Activated naive CD4-positive, alpha-beta T cell treated with anti-CD3 and anti-CD28 coated beads for 36 hours (primary cell): ENCODE data around the gene PROM2. TPM values are rescaled to one million over a fixed set of nuclear protein-coding genes. Genes with fewer than 3 reads are reported as not detected.
"Not testable (repeated sequence)": the region's sequence is repeated elsewhere in the genome, so short reads cannot be mapped to it uniquely, and the experiment has no call there.

Source experiments
- CTCF ChIA-PET: fragments of 350-600 bp; sonication (Branson Sonifier 250); formaldehyde crosslinking; loops from one replicate; lab custom pipeline; 2021; ENCODE audit warnings: antibody characterized with exemption; lab: Charles Lee
- DNase-seq: peaks from one replicate; pipeline ENCODE4 v3.0.0-alpha.2; 2020
- H3K27ac Mint-ChIP-seq: one replicate; pipeline ENCODE4 v1.8.0; 2021; ENCODE audit warnings: mild to moderate bottlenecking, mixed read lengths
- H3K27me3 Mint-ChIP-seq: one replicate; pipeline ENCODE4 v1.8.0; 2021; ENCODE audit warnings: low read depth, mixed read lengths
- H3K36me3 Mint-ChIP-seq: one replicate; pipeline ENCODE4 v1.8.0; 2021; ENCODE audit warnings: low read depth, mixed read lengths
- H3K4me1 Mint-ChIP-seq: one replicate; pipeline ENCODE4 v1.8.0; 2021; ENCODE audit warnings: low read depth, mixed read lengths
- H3K4me3 Mint-ChIP-seq: one replicate; pipeline ENCODE4 v1.8.0; 2021; ENCODE audit warnings: mild to moderate bottlenecking, moderate library complexity, mixed read lengths
- H3K9me3 Mint-ChIP-seq: one replicate; pipeline ENCODE4 v1.8.0; 2021; ENCODE audit warnings: mixed read lengths
- intact Hi-C: fragments of 100-400 bp; cut with micrococcal nuclease; formaldehyde crosslinking; loops from one replicate; pipeline ENCODE4 v1.15.1; 2023
- total RNA-seq, 2 experiments: library from RNA; stranded (reverse); gene quantifications; one replicate each; pipeline ENCODE4 v1.2.3, GENCODE V29; 2021

The PROM2 gene
- total RNA-seq, 2 experiments from 2014 or later = 0.45 to 0.89 TPM

DNA sequence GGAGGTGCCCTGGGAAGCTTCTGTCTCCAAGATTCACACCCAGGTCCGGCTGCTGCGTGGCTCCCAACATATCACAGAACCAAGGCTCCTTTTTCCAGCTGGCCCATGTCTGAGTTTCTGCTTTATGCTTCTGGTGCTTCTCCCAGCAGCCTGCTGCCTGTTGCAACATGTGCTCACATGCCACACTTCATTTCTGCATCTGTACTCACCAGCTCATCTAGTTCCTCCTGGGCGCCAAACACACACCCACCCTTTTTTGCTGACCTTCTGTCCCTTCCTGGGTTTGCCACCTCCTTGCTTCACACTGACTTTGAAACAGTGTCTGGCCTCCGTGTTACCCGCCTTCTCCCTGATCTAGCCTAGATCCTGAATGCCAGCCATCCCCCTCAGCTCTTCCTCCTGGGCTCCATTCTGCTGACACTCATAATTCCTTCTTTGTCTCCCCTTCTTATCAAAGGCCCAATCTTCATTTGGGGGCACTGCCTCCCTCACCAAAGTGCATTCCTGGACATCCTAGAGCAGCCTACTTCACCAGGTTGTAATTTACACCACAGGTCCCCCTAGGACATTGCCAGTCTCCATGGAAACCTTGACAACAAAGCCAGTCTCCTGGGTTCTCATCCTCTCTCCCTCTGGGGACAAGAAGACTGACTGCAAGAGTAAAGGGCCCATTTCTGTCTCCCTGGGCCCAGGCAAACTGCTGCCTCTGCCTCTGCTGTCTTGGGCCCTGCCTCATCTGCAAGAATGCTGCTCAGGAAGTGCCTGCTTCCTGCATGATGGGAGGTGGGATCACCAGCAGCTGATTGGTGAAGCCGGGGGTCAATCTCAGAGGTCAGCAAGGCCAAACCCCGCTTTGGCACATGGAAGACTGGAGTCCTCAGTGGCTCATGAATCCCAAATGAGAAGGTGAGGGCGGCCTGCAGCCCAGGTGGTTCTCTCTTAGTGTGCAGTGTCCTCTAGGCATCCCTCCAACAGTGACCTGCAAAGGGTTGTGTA lies 13.9 kb upstream of the PROM2 start:
- peaks cover 8% of the 10 kb centered on the region for H3K9me3 Mint-ChIP-seq
- H3K36me3 Mint-ChIP-seq = peaks cover 1% of the 10 kb centered on the region
- H3K4me3 Mint-ChIP-seq = no peak overlapping the region
- H3K4me1 Mint-ChIP-seq = no peaks in the 10 kb centered on the region
- no peak overlapping the region for H3K27ac Mint-ChIP-seq
- intact Hi-C loops = no loop called here
- H3K27me3 Mint-ChIP-seq = no peaks in the 10 kb centered on the region
- DNase-seq = no peak
- CTCF ChIA-PET = no interaction called here

DNA sequence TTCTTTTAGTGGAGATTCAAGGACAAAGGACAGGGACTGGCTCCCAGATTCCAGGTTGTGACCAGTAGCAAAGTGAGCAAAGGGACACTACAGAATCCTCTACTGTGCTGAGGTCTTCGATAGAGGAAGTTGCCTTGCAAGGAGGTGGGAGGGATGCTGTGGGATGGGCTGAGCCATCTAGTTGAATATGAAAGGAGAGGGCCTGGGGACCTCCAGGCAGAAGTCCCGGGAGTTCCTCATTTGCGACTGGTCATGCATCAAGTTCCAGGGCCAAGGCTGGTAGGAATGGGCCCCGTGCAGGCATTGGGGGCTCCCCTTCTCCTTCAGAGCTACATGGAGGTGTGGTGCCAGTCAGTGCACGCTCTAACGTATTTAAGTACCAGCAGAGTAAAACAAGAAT lies 12.6 kb upstream of the PROM2 start:
- Mint-ChIP-seq H3K36me3 (no peaks in the 10 kb centered on the region), H3K4me1 (no peaks in the 10 kb centered on the region), H3K27ac (no peak overlapping the region), H3K9me3 (peaks cover 5% of the 10 kb centered on the region), H3K27me3 (no peaks in the 10 kb centered on the region), H3K4me3 (no peak overlapping the region)
- intact Hi-C loops = no loop called here
- CTCF ChIA-PET = no interaction called here
- DNase-seq = no peak

DNA sequence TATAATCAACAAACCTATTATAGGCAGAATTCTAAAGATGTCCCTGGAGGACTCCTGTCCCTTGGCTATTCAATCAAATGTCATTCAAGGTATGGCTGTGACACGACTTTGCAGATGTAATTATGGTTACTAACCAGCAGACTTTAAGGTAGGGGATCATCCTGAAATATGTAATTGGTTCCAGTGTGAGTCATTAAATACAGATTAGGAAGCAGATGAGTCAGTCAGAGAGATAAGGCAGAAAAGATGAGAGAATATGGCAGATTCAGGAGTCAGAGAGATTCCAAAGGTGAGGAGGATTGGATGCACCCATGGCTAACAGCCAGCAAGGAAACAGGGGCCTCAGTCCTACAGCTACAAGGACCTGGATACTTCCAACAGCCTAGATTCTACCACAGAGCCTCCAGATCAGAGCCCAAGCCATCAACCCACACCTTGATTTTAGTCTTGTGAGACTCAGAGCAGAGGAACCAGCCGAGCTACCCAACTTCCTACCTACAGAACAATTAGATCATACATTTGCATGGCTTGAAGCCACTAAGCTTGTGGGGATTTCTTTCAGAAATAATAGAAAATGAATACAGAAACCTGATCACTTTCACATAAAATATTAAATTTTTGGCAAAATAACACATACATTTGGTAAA lies 11.2 kb upstream of the PROM2 start:
- no peaks in the 10 kb centered on the region for H3K4me1 Mint-ChIP-seq
- H3K36me3 Mint-ChIP-seq = no peaks in the 10 kb centered on the region
- CTCF ChIA-PET = no interaction called here
- H3K27me3 Mint-ChIP-seq = no peaks in the 10 kb centered on the region
- H3K4me3 Mint-ChIP-seq = no peak overlapping the region
- no peak overlapping the region for H3K27ac Mint-ChIP-seq
- DNase-seq = no peak
- intact Hi-C loops = no loop called here
- peaks cover 4% of the 10 kb centered on the region for H3K9me3 Mint-ChIP-seq

DNA sequence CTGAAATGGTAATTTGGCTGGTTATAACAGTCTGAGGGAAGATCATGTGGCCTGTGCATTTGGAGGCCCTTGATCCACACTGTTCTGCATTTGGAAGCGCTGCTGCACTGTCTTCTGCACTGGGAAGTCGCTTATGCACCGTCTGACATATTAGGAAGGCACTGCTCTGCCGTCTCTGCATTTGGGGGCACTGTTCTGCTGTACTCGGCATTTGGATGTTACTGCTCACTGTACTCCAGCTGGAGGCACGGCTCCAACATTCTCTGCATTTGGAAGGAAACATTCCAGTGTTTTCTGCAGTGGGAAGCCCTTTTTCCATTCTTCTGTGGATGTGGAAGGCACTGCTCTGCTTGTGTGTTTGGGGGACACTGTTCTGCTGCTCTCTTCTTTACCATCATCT lies 9.6 kb upstream of the PROM2 start:
- CTCF ChIA-PET = no interaction called here
- Mint-ChIP-seq H3K4me1 (no peaks in the 10 kb centered on the region), H3K4me3 (no peak overlapping the region)

DNA sequence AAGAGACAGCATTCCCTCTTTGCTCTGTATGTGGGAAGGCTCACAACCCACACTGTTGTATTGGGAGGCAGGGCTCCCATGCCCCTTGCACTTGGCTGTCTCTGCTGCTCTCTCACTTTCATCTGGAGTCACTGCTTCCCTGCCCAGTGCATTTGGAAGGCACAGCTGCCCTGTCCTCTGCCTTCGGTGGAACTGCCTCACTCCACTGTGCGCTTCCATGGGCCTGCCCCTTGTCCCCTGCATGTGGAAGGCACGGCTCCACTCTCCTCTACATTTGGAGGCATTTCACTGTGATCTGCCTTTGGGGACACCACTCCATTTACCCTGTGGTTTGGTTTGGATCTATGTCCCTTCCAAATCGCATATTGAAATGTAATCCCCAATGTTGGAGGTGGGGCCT lies 9.1 kb upstream of the PROM2 start:
- no peaks in the 10 kb centered on the region for H3K4me1 Mint-ChIP-seq
- no peak overlapping the region for H3K27ac Mint-ChIP-seq
- no peaks in the 10 kb centered on the region for H3K36me3 Mint-ChIP-seq
- no peak overlapping the region for H3K4me3 Mint-ChIP-seq
- H3K9me3 Mint-ChIP-seq = no peaks in the 10 kb centered on the region
- CTCF ChIA-PET = no interaction called here
- no peak for DNase-seq
- H3K27me3 Mint-ChIP-seq = no peaks in the 10 kb centered on the region
- intact Hi-C loops = no loop called here

More for the DNA sequence above, 9.6 kb upstream of the PROM2 start:
- Mint-ChIP-seq H3K27ac (no peak overlapping the region), H3K36me3 (no peaks in the 10 kb centered on the region), H3K9me3 (no peaks in the 10 kb centered on the region), H3K27me3 (no peaks in the 10 kb centered on the region)
- DNase-seq = no peak
- intact Hi-C loops = no loop called here

DNA sequence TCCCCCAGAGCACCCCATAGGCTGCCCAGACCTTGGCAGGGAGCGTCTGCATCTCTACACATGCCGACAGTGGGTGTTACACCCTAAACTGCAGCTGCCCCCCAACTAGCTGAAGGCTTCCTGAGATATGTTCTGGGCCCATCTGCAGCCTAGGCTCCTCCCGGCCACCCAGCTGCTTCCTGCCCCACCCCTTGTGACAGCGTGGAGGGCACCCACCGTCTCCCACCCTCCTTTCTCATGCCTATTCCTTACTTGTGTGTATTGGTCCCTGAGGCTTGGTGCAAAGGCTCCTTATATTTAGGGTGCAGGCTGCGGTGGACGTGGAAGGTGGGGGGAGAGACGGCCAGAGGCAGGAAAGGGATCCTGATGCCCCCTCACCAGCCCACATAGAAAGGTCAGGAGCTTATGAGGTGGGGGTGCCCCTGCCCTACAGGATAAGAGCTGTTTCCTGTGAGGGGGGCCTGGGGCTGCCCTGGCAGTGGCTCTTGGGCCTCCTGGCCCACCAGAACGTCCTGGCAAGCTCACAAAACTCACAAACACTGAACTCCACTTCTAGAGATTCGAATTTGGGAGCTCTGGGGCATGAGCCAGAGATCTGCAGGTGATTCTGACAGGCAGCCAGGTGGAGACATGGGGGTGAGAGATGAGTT lies 7.3 kb upstream of the PROM2 start:
- Mint-ChIP-seq H3K9me3 (no peaks in the 10 kb centered on the region), H3K4me1 (no peaks in the 10 kb centered on the region), H3K36me3 (no peaks in the 10 kb centered on the region), H3K4me3 (no peak overlapping the region), H3K27ac (no peak overlapping the region), H3K27me3 (no peaks in the 10 kb centered on the region)
- intact Hi-C loops = no loop called here
- DNase-seq = no peak
- CTCF ChIA-PET = no interaction called here

DNA sequence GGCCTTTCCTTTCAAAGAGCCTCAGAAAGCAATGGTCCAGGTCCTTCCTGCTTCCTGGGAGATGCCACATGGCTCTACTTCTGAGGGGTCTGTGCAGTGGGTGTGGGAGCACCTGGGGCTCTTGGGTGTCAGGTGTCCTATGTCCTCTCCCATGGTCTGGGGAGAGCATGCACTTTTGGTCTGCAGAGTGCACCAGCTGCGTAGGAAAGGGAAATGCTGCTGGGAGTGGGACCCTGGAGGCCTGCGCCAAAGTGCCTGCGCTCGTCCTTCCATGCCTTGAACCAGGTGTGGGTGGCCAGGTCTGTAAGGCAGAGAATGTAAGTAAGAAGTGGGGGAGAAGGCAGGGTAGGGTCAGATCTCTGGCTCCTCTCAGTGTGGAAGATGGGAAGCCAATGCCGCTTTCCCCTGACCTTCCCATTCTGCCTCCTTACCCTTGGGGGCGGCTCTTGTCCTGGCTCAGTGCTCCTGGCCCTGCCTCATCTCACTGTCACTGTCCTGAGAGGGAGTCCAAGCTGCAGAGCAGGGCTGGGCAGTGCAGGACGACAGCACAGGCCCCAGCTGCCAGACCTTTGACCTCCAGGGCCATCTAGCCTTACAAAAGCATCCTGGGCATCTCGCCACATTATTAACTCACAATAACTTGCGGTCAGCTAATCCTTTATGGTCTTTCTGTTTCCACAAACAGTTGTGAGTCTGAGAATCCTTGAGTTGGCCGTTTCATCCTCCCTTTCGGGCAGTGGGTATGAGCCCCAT lies 6.6 kb upstream of the PROM2 start:
- DNase-seq = no peak
- H3K36me3 Mint-ChIP-seq = no peaks in the 10 kb centered on the region
- no peaks in the 10 kb centered on the region for H3K4me1 Mint-ChIP-seq
- no peaks in the 10 kb centered on the region for H3K9me3 Mint-ChIP-seq
- H3K27ac Mint-ChIP-seq = no peak overlapping the region
- CTCF ChIA-PET = no interaction called here
- no peak overlapping the region for H3K4me3 Mint-ChIP-seq
- intact Hi-C loops = no loop called here
- H3K27me3 Mint-ChIP-seq = no peaks in the 10 kb centered on the region

DNA sequence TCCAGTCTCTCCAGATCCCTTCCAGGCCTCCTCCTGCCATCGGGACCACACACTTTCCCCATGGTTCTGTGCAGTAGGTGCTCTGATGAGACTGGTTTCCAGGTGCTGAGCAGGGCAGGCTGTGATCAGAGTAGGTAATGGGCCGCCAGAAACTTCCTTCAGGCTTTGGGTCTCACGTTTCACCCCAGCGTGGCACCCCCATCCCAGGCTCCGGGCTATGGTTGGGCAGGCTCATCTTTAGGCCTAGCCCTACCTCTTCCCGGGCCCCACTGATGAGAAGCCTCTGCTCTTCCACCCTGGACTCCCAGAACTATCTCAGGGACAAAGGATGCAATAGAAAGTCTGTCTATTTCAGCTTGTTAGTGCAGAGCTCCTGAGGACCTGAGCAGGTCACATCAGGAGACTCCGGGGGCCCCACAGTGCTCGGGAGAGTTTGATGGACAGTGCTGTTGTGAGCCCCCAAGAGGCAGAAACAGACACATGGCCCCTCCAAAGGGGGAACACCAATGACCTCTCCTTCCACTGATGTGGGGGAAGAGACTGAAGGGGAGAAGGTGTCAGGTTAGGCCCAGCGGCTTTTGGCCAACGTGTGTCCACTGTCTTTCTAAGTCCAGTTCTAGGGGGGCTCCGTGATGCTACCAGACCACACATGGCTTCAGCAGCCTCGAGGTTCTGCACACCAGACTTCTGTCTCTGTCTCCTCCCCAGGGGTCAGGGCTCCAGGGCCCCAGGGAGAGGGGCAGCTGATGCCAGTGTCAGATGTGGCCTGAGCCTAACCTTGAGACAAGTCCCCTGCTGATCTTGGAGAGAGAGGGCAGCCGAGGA lies 5.8 kb upstream of the PROM2 start:
- no peaks in the 10 kb centered on the region for H3K9me3 Mint-ChIP-seq
- no peaks in the 10 kb centered on the region for H3K4me1 Mint-ChIP-seq
- intact Hi-C loops = no loop called here
- no peaks in the 10 kb centered on the region for H3K36me3 Mint-ChIP-seq
- CTCF ChIA-PET = no interaction called here
- no peak overlapping the region for H3K27ac Mint-ChIP-seq
- H3K27me3 Mint-ChIP-seq = no peaks in the 10 kb centered on the region
- H3K4me3 Mint-ChIP-seq = no peak overlapping the region
- no peak for DNase-seq

DNA sequence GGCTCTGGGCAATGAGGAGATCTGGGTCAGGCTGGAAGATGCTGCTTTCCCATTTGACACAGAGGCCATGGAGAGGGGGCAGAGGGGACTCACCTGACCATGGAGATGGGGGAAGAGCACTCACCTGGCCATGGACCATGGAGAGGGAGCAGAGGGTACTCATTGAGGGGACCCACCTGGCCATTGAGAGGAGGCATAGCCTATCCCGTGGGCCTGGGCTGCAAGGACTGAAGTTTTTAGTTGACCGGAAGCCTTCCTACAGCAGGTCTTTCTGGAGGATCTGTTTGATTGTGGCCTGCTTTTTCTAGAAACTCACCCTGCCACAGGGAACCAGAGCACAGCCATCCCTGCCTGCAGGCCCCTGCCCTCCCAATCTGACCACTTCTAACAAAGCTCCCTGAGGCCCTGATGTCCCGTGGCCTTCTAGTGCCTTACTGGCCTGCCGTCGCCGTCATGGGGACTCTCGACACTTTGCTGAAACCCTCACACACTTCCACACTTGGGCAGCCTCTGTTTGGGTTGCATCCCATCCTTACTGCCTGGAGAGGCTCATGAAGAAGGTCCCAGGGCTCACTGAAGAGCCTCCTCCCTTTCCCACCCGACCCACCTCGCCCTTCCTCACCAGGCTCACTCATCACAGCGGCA lies 5.1 kb upstream of the PROM2 start:
- intact Hi-C loops = no loop called here
- H3K27ac Mint-ChIP-seq = no peak overlapping the region
- CTCF ChIA-PET = no interaction called here
- no peaks in the 10 kb centered on the region for H3K27me3 Mint-ChIP-seq
- H3K4me3 Mint-ChIP-seq = no peak overlapping the region
- DNase-seq = no peak
- no peaks in the 10 kb centered on the region for H3K36me3 Mint-ChIP-seq
- H3K9me3 Mint-ChIP-seq = no peaks in the 10 kb centered on the region
- no peaks in the 10 kb centered on the region for H3K4me1 Mint-ChIP-seq

DNA sequence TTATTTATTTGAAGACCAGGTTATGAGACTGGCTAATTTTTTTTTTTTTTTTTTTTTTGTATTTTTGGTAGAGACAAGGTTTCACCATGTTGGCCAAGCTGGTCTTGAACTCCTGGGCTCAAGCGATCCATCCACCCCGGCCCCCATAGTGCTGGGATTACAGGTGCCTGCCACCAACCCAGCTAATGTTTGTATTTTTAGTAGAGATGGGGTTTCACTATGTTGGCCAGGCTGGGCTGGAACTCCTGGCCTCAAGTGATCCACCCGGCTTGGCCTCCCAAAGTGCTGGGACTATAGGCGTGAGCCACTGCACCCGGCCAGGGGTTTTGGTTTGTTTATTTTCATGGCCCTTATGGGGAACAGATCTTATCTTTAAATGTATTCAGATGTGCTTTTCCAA lies 4.5 kb upstream of the PROM2 start:
- H3K36me3 Mint-ChIP-seq, H3K9me3 Mint-ChIP-seq, H3K4me1 Mint-ChIP-seq, intact Hi-C loops, CTCF ChIA-PET, DNase-seq, H3K4me3 Mint-ChIP-seq, H3K27me3 Mint-ChIP-seq, H3K27ac Mint-ChIP-seq: not testable (repeated sequence)

DNA sequence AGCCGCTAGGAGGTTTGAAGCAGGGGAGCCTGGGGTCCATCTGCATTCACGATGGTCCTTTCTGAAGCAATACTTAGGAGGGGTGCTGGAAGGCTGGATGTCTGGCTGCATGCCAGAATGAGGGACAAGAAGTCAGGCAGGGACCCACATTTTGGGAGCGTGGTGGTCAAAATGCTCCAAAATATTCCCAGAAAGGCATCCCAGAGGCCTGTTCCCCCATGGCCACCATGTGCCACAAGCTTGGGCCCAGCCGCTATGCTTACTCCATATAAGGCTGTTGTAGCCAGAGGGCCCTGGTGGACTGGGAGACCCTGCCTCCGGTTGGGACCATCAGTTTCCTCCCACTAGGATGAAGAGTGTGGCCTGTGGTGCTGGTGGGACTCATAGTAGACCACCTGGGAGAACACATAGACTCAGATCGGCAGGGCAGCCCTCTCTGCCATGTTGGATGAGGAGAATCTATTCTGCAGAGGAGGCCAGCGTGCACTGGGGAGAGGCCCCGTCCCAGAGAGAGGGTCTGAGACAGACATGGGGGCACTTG lies 3.6 kb upstream of the PROM2 start:
- H3K27ac Mint-ChIP-seq = no peak overlapping the region

More for the DNA sequence above, 3.6 kb upstream of the PROM2 start:
- intact Hi-C loops = no loop called here
- no peak for DNase-seq
- Mint-ChIP-seq H3K4me3 (no peak overlapping the region), H3K9me3 (no peaks in the 10 kb centered on the region), H3K36me3 (no peaks in the 10 kb centered on the region), H3K4me1 (no peaks in the 10 kb centered on the region), H3K27me3 (no peaks in the 10 kb centered on the region)
- CTCF ChIA-PET = no interaction called here
